ENCODE measurements around the gene SPINK2. TPM values are rescaled to one million over a fixed set of nuclear protein-coding genes. Genes with fewer than 3 reads are reported as not detected.

SPINK2 gene
- total RNA-seq, 3 donors from 2014 or later, result 0.66 to 2.4 TPM; not detected in 1

DNA sequence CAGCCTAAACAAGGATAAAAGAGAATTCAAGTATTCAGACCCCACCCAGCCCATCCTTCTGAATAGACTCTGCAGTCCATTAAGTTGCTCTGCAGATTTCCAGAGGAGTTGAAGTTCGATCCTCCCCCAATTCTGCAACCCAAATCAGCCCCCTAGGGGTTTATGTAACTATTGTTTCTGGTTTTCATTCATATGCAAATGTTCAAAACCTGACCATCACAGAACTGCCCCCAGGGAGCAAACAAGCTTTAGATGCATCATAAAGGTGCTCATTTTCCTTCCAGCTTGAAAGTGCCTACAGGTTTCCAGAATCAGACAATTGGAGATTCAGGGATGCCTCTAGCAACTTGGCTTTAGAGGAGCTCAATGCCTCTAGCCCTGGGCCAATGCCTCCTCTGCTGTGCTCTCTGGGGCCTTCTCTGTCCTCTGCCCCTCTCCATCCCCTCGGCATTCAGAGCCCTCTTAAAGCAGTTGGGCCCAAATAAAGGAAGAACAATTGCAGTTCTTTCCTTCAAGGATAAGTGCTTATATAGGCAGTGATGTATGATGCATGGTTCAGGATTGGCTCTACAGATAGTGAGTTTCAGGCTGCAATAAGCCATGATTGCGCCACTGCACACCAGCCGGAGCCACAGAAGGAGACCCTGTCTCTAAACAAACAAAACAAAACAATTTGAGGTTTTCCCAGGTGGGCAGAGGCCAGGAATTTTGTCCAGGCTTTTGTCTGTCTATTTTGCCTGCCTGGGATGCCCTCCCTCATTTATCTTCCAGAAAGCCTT is 23.5 kb upstream of the SPINK2 start:
- no peak overlapping the region for H3K4me3 ChIP-seq
- H3K9me3 ChIP-seq, result no peaks in the 10 kb centered on the region
- TF ChIP-seq POLR2A (IDR thresholded peaks at IDR 0.05) (no peak), POLR2AphosphoS5 (IDR thresholded peaks at IDR 0.05) (no peak)
- TF ChIP-seq, protein P1, sequence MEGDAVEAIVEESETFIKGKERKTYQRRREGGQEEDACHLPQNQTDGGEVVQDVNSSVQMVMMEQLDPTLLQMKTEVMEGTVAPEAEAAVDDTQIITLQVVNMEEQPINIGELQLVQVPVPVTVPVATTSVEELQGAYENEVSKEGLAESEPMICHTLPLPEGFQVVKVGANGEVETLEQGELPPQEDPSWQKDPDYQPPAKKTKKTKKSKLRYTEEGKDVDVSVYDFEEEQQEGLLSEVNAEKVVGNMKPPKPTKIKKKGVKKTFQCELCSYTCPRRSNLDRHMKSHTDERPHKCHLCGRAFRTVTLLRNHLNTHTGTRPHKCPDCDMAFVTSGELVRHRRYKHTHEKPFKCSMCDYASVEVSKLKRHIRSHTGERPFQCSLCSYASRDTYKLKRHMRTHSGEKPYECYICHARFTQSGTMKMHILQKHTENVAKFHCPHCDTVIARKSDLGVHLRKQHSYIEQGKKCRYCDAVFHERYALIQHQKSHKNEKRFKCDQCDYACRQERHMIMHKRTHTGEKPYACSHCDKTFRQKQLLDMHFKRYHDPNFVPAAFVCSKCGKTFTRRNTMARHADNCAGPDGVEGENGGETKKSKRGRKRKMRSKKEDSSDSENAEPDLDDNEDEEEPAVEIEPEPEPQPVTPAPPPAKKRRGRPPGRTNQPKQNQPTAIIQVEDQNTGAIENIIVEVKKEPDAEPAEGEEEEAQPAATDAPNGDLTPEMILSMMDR (IDR thresholded peaks at IDR 0.05), result no peak
- H3K4me1 ChIP-seq, result no peaks in the 10 kb centered on the region
- intact Hi-C loops (cut with DNase I; ENCODE audit: low total_unique reads), result no loop called here
- no peaks in the 10 kb centered on the region for H3K36me3 ChIP-seq
- DNase-seq (ENCODE audit: low spot score in 2 of 2), result no peak
- no peaks in the 10 kb centered on the region for H3K27me3 ChIP-seq
- H3K27ac ChIP-seq, result no peak overlapping the region

DNA sequence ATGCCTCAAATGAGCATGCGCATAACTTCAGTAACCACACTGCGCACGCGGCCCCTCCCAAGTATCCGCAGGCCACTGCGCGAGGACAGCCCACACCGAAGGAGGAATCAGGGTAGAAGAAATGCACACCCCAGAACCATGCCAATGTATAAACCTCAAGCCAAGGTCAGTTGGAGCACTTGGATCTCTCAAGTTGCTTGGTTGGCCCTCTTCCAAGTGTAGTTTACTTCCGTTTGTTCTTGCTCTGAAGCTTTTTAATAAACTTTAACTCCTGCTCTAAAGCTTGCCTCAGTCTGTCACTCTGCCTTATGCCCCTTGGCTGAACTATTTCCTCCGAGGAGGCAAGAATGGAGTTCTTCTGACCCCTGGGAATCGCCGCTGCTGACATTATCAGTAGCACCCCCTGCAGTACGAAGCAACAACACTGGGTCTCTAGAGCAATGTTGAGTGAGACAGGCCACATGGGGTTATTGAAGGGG is 22.0 kb upstream of the SPINK2 start:
- no peaks in the 10 kb centered on the region for H3K9me3 ChIP-seq
- H3K4me1 ChIP-seq, result no peaks in the 10 kb centered on the region
- H3K27me3 ChIP-seq, result no peaks in the 10 kb centered on the region
- no peak overlapping the region for H3K4me3 ChIP-seq
- no peaks in the 10 kb centered on the region for H3K36me3 ChIP-seq
- no peak for DNase-seq (ENCODE audit: low spot score in 2 of 2)
- intact Hi-C loops (cut with DNase I; ENCODE audit: low total_unique reads), result no loop called here
- no peak overlapping the region for H3K27ac ChIP-seq
- TF ChIP-seq POLR2AphosphoS5 (IDR thresholded peaks at IDR 0.05) (no peak), POLR2A (IDR thresholded peaks at IDR 0.05) (no peak)
- TF ChIP-seq, protein P1 (IDR thresholded peaks at IDR 0.05), result no peak

DNA sequence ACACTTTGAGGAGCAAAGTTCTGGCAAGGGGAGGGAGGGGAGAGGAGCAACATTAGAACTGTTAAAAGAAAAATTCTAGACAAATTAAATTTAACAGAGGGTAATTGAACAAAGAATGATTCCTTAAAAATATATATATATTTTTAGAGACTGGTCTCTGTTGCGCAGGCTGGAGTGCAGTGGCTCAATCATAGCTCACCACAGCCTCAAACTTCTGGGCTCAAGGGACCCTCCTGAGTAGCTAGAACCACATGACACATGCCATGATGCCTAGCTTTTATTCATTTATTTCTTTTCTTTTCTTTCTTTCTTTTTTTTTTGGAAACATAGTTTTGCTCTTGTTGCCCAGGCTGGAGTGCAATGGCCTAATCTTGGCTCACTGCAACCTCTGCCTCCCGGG is 19.1 kb upstream of the SPINK2 start:
- no peaks in the 10 kb centered on the region for H3K27me3 ChIP-seq
- H3K27ac ChIP-seq, result no peak overlapping the region
- H3K4me3 ChIP-seq, result no peak overlapping the region
- intact Hi-C loops (cut with DNase I; ENCODE audit: low total_unique reads), result no loop called here
- no peak for DNase-seq (ENCODE audit: low spot score in 2 of 2)
- TF ChIP-seq, protein P1 (IDR thresholded peaks at IDR 0.05), result no peak
- TF ChIP-seq POLR2AphosphoS5 (IDR thresholded peaks at IDR 0.05) (no peak), POLR2A (IDR thresholded peaks at IDR 0.05) (no peak)
- no peaks in the 10 kb centered on the region for H3K36me3 ChIP-seq
- no peaks in the 10 kb centered on the region for H3K9me3 ChIP-seq
- no peaks in the 10 kb centered on the region for H3K4me1 ChIP-seq

DNA sequence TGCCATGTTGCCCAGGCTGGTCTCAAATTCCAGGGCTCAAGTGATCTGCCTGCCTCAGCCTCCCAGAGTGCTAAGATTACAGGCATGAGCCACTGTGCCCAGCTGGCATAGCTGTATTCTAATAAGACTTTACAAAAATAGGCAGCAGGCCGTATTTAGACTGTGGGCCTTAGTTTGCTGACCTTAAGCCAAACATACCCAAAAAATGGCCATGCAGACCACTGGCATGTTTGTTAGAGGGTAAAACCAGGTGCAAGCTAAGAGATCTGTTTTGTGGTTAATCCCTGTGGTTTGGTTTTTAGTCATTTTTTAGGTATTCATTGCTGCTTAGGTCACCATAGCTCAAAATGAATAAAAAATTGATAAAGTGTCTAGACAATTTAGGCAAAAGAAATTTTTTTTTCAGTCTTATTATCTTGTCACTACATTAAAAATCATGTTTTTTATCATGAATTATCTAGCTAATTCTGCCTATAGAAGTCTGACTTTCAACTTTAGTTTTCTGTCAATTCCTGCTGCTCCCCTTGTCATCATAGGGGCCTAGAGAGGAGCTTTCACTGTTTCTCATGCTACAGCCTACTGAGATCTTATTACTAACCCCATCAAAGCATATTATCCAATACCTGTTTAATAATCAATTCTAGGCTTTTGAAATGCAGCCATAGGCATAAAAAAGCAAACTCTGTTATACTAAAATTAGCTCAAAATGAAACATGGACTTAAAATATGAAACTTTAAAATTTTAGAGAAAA is 7.5 kb upstream of the SPINK2 start:
- Histone ChIP-seq H3K4me1 (no peaks in the 10 kb centered on the region), H3K4me3 (no peak overlapping the region), H3K27ac (no peak overlapping the region), H3K9me3 (no peaks in the 10 kb centered on the region), H3K36me3 (no peaks in the 10 kb centered on the region), H3K27me3 (no peaks in the 10 kb centered on the region)
- TF ChIP-seq POLR2AphosphoS5 (IDR thresholded peaks at IDR 0.05) (no peak), POLR2A (IDR thresholded peaks at IDR 0.05) (no peak)
- TF ChIP-seq, protein P1 (IDR thresholded peaks at IDR 0.05), result no peak
- intact Hi-C loops (cut with DNase I; ENCODE audit: low total_unique reads), result no loop called here
- no peak for DNase-seq (ENCODE audit: low spot score in 2 of 2)
